Vagina (tissue), 2 donors: ENCODE data around the gene C12orf57.

ENCODE experiments used
- POLR2A ChIP-seq, 2 donors: fragments of 450-650 bp; IDR thresholded peaks; one replicate each; pipeline ENCODE4 v1.6.1; 2017; ENCODE audit warnings: antibody characterized with exemption in 2 of 2, mild to moderate bottlenecking in 2 of 2, moderate library complexity in 2 of 2
- TF ChIP-seq, protein P1 (sequence below), 3 experiments: fragments of 450-650 bp in 2 of 3; fragments of 200-600 bp in 1 of 3; sonication (generic) in 1 of 3; IDR thresholded peaks; one replicate each; pipeline ENCODE4 v1.5.1; 2017 to 2019; ENCODE audit warnings: antibody characterized with exemption in 3 of 3, mild to moderate bottlenecking in 2 of 3, moderate library complexity in 2 of 3

DNA sequence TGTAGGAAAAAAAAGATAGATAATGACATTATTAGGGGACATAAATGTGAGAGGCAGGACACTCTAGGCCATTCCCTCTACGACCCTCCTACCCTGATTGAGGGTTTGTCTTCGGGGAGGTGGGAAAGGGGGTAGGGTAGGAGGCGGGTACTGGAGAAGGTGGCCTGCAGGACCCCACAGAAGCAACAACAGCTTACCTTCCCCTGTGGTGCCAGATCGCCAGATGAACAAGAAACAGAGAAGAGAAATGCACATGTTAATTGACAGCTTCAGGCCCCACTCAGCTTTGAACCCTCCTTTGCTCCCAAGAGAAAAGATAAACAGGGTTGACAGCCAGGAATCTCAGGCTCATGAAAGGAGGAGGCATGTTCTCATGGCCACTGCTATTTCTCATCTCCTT lies 21.9 kb downstream of the C12orf57 start:
- TF ChIP-seq POLR2A (IDR thresholded peaks at IDR 0.05): no peak
- TF ChIP-seq, protein P1, sequence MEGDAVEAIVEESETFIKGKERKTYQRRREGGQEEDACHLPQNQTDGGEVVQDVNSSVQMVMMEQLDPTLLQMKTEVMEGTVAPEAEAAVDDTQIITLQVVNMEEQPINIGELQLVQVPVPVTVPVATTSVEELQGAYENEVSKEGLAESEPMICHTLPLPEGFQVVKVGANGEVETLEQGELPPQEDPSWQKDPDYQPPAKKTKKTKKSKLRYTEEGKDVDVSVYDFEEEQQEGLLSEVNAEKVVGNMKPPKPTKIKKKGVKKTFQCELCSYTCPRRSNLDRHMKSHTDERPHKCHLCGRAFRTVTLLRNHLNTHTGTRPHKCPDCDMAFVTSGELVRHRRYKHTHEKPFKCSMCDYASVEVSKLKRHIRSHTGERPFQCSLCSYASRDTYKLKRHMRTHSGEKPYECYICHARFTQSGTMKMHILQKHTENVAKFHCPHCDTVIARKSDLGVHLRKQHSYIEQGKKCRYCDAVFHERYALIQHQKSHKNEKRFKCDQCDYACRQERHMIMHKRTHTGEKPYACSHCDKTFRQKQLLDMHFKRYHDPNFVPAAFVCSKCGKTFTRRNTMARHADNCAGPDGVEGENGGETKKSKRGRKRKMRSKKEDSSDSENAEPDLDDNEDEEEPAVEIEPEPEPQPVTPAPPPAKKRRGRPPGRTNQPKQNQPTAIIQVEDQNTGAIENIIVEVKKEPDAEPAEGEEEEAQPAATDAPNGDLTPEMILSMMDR (IDR thresholded peaks at IDR 0.05): no peak
